ENCODE measurements around the gene ZGPAT.

The ZGPAT gene

GRCh38 chr20:63737695-63737944, 29.8 kb downstream of the ZGPAT start:
- H3K27ac ChIP-seq (ENCODE audit: low read depth, low read length): no peak overlapping the region
- H3K27me3 ChIP-seq (ENCODE audit: control insufficient read depth, insufficient read depth, low read length): no peaks in the 10 kb centered on the region
- no peaks in the 10 kb centered on the region for H3K9me3 ChIP-seq (ENCODE audit: control insufficient read depth, insufficient read depth, low read length)
- no peak overlapping the region for H3K9ac ChIP-seq (ENCODE audit: low read depth, low read length)
- H3K4me1 ChIP-seq (ENCODE audit: control insufficient read depth, insufficient read depth, low read length): peaks cover 13% of the 10 kb centered on the region; the same call in 1 of the 2 replicates
- peaks cover 42% of the 10 kb centered on the region for H3K36me3 ChIP-seq (ENCODE audit: control insufficient read depth, insufficient read depth, low read length)
- H3K4me3 ChIP-seq (ENCODE audit: low read depth, low read length): peak overlapping the region; percentile 50; the same call in 1 of the 2 replicates

DNA sequence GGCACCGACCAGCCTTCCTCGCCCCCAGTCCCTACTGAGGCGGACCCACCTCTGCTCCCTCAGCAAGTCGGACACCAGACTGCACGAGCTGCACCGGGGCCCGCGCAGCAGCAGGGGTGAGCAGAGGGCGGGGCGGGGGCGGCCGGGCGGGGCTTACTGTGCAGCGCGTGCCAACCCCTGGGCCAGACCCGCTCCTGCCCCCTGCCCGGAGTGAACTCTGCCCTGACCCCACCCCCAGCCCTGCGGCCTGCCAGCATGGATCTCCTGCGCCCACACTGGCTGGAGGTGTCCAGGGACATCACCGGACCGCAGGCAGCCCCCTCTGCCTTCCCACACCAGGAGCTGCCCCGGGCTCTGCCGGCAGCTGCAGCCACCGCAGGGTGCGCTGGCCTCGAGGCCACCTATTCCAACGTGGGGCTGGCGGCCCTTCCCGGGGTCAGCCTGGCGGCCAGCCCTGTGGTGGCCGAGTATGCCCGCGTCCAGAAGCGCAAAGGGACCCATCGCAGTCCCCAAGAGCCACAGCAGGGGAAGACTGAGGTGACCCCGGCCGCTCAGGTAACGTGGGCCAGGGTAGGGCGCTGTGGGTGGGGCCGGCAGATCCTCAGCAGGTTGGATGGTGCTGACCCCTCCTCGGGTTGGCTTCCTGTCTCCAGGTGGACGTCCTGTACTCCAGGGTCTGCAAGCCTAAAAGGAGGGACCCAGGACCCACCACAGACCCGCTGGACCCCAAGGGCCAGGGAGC, 30.3 kb downstream of the ZGPAT start:
- Histone ChIP-seq H3K4me1 (ENCODE audit: control insufficient read depth, insufficient read depth, low read length) (peaks cover 13% of the 10 kb centered on the region; the same call in 1 of the 2 replicates), H3K9me3 (ENCODE audit: control insufficient read depth, insufficient read depth, low read length) (no peaks in the 10 kb centered on the region), H3K36me3 (ENCODE audit: control insufficient read depth, insufficient read depth, low read length) (peaks cover 43% of the 10 kb centered on the region), H3K27me3 (ENCODE audit: control insufficient read depth, insufficient read depth, low read length) (no peaks in the 10 kb centered on the region), H3K27ac (ENCODE audit: low read depth, low read length) (peak overlapping the region; percentile 73), H3K9ac (ENCODE audit: low read depth, low read length) (no peak overlapping the region), H3K4me3 (ENCODE audit: low read depth, low read length) (peak overlapping the region; percentile 50)

GRCh38 chr20:63738687-63739129, 30.9 kb downstream of the ZGPAT start:
- Histone ChIP-seq H3K27ac (ENCODE audit: low read depth, low read length) (peak overlapping the region; percentile 73), H3K9ac (ENCODE audit: low read depth, low read length) (no peak overlapping the region), H3K4me1 (ENCODE audit: control insufficient read depth, insufficient read depth, low read length) (peaks cover 13% of the 10 kb centered on the region; the same call in 1 of the 2 replicates), H3K9me3 (ENCODE audit: control insufficient read depth, insufficient read depth, low read length) (no peaks in the 10 kb centered on the region), H3K4me3 (ENCODE audit: low read depth, low read length) (peak overlapping the region; percentile 58), H3K27me3 (ENCODE audit: control insufficient read depth, insufficient read depth, low read length) (no peaks in the 10 kb centered on the region), H3K36me3 (ENCODE audit: control insufficient read depth, insufficient read depth, low read length) (peaks cover 43% of the 10 kb centered on the region)

GRCh38 chr20:63739130-63740069, 31.6 kb downstream of the ZGPAT start, which contains the start of gene SLC2A4RG:
Gene SLC2A4RG (plus strand): TSS chr20:63739776. CDS start chr20:63739913, 137 bp downstream.
- H3K36me3 ChIP-seq (ENCODE audit: control insufficient read depth, insufficient read depth, low read length): peaks cover 42% of the 10 kb centered on the region
- peak within 1 kb of the TSS; percentile 85 for H3K27ac ChIP-seq (ENCODE audit: low read depth, low read length)
- H3K27me3 ChIP-seq (ENCODE audit: control insufficient read depth, insufficient read depth, low read length): no peaks in the 10 kb centered on the region
- H3K9ac ChIP-seq (ENCODE audit: low read depth, low read length): peak within 1 kb of the TSS; percentile 51; the same call in 1 of the 2 replicates
- H3K4me3 ChIP-seq (ENCODE audit: low read depth, low read length): peak within 1 kb of the TSS; percentile 80
- peaks cover 13% of the 10 kb centered on the region; the same call in 1 of the 2 replicates for H3K4me1 ChIP-seq (ENCODE audit: control insufficient read depth, insufficient read depth, low read length)
- no peaks in the 10 kb centered on the region for H3K9me3 ChIP-seq (ENCODE audit: control insufficient read depth, insufficient read depth, low read length)

- Histone ChIP-seq H3K36me3 (ENCODE audit: control insufficient read depth, insufficient read depth, low read length) (peaks cover 34% of the 10 kb centered on the region), H3K27ac (ENCODE audit: low read depth, low read length) (peak overlapping the region; percentile 85), H3K4me3 (ENCODE audit: low read depth, low read length) (peak overlapping the region; percentile 80), H3K4me1 (ENCODE audit: control insufficient read depth, insufficient read depth, low read length) (peaks cover 13% of the 10 kb centered on the region; the same call in 1 of the 2 replicates), H3K9ac (ENCODE audit: low read depth, low read length) (peak overlapping the region; percentile 51; the same call in 1 of the 2 replicates), H3K27me3 (ENCODE audit: control insufficient read depth, insufficient read depth, low read length) (no peaks in the 10 kb centered on the region), H3K9me3 (ENCODE audit: control insufficient read depth, insufficient read depth, low read length) (no peaks in the 10 kb centered on the region)
Measured at GRCh38 chr20:63740070-63740626, 32.3 kb downstream of the ZGPAT start.

- Histone ChIP-seq H3K9me3 (ENCODE audit: control insufficient read depth, insufficient read depth, low read length) (no peaks in the 10 kb centered on the region), H3K4me1 (ENCODE audit: control insufficient read depth, insufficient read depth, low read length) (peaks cover 13% of the 10 kb centered on the region; the same call in 1 of the 2 replicates), H3K27ac (ENCODE audit: low read depth, low read length) (peak overlapping the region; percentile 85), H3K4me3 (ENCODE audit: low read depth, low read length) (peak overlapping the region; percentile 80), H3K36me3 (ENCODE audit: control insufficient read depth, insufficient read depth, low read length) (peaks cover 28% of the 10 kb centered on the region), H3K9ac (ENCODE audit: low read depth, low read length) (peak overlapping the region; percentile 51; the same call in 1 of the 2 replicates), H3K27me3 (ENCODE audit: control insufficient read depth, insufficient read depth, low read length) (no peaks in the 10 kb centered on the region)
Measured at GRCh38 chr20:63740627-63741353, 33.0 kb downstream of the ZGPAT start.

DNA sequence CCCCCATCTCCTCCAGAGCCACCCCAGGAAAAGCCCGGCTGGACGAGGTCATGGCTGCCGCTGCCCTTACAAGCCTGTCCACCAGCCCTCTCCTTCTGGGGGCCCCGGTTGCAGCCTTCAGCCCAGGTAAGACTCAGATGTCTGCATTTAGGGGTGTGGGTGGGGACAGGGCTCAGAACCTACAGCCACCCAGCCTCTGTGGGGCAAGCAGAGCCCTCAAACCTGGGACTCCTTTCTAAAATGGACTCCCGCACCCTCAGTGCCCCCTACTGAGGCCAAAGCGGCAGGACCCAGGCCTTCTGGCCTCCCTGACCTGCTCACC, 33.5 kb downstream of the ZGPAT start:
- Histone ChIP-seq H3K27ac (ENCODE audit: low read depth, low read length) (peak overlapping the region; percentile 85), H3K4me1 (ENCODE audit: control insufficient read depth, insufficient read depth, low read length) (peaks cover 13% of the 10 kb centered on the region; the same call in 1 of the 2 replicates), H3K27me3 (ENCODE audit: control insufficient read depth, insufficient read depth, low read length) (no peaks in the 10 kb centered on the region), H3K4me3 (ENCODE audit: low read depth, low read length) (peak overlapping the region; percentile 80), H3K9ac (ENCODE audit: low read depth, low read length) (no peak overlapping the region), H3K36me3 (ENCODE audit: control insufficient read depth, insufficient read depth, low read length) (peaks cover 23% of the 10 kb centered on the region), H3K9me3 (ENCODE audit: control insufficient read depth, insufficient read depth, low read length) (no peaks in the 10 kb centered on the region)

DNA sequence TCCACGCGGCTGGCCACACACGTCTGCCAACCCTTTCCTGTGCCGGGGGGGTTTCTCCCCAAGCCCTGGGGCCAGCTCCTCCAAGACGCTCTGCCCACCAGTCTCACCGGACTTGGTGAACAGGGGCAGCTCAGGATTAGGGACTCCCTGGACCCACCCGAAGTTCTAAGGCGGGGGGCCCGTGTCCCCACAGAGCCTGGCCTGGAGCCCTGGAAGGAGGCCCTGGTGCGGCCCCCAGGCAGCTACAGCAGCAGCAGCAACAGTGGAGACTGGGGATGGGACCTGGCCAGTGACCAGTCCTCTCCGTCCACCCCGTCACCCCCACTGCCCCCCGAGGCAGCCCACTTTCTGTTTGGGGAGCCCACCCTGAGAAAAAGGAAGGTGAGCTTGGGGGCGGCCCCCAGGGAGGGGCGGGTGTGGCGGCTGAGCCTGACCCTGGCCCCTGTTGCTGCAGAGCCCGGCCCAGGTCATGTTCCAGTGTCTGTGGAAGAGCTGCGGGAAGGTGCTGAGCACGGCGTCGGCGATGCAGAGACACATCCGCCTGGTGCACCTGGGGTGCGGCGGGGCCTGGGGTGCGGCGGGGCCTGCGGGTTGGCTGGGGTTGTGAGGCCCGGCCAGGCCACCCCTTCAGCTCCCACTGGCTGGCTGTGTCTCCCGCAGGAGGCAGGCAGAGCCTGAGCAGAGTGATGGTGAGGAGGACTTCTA, 34.0 kb downstream of the ZGPAT start:
- Histone ChIP-seq H3K9me3 (ENCODE audit: control insufficient read depth, insufficient read depth, low read length) (no peaks in the 10 kb centered on the region), H3K36me3 (ENCODE audit: control insufficient read depth, insufficient read depth, low read length) (peaks cover 23% of the 10 kb centered on the region), H3K27me3 (ENCODE audit: control insufficient read depth, insufficient read depth, low read length) (no peaks in the 10 kb centered on the region), H3K4me3 (ENCODE audit: low read depth, low read length) (peak overlapping the region; percentile 80; the same call in 1 of the 2 replicates), H3K4me1 (ENCODE audit: control insufficient read depth, insufficient read depth, low read length) (peaks cover 13% of the 10 kb centered on the region; the same call in 1 of the 2 replicates), H3K9ac (ENCODE audit: low read depth, low read length) (no peak overlapping the region), H3K27ac (ENCODE audit: low read depth, low read length) (peak overlapping the region; percentile 85)

DNA sequence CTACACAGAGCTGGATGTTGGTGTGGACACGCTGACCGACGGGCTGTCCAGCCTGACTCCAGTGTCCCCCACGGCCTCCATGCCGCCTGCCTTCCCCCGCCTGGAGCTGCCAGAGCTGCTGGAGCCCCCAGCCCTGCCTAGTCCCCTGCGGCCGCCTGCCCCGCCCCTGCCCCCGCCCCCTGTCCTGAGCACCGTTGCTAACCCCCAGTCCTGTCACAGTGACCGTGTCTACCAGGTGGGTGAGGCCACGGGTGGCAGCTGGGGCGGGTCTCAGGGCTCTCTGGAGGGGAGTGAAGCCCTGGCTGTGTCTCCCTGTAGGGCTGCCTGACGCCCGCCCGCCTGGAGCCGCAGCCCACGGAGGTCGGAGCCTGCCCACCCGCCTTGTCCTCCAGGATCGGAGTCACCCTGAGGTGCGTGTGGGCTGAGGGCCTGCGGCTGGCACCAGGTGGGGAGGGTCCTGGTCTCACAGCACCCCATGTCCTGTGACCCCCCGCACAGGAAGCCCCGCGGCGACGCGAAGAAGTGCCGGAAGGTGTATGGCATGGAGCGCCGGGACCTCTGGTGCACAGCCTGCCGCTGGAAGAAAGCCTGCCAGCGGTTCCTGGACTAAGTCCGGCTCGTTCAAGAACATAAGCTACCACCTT, 34.7 kb downstream of the ZGPAT start:
- Histone ChIP-seq H3K27me3 (ENCODE audit: control insufficient read depth, insufficient read depth, low read length) (no peaks in the 10 kb centered on the region), H3K36me3 (ENCODE audit: control insufficient read depth, insufficient read depth, low read length) (peaks cover 23% of the 10 kb centered on the region), H3K4me1 (ENCODE audit: control insufficient read depth, insufficient read depth, low read length) (peaks cover 13% of the 10 kb centered on the region; the same call in 1 of the 2 replicates), H3K9ac (ENCODE audit: low read depth, low read length) (no peak overlapping the region), H3K4me3 (ENCODE audit: low read depth, low read length) (no peak overlapping the region), H3K27ac (ENCODE audit: low read depth, low read length) (no peak overlapping the region), H3K9me3 (ENCODE audit: control insufficient read depth, insufficient read depth, low read length) (no peaks in the 10 kb centered on the region)

Measured in HUES48 (cell line).